Astrocyte (in vitro differentiated cells and primary cell): ENCODE results near the gene WNT7A.

Experiments
- EZH2 ChIP-seq: IDR thresholded peaks from 2 replicates; pipeline ENCODE4 v1.6.1; 2012; ENCODE audit warnings: mild to moderate bottlenecking, low read length, inconsistent platforms; ENCODE audit not compliant: insufficient read depth
- TF ChIP-seq, protein P1 (sequence below): IDR thresholded peaks from 2 replicates; pipeline ENCODE4 v1.5.1; 2011; ENCODE audit warnings: low read depth, mild to moderate bottlenecking, inconsistent platforms, low read length, moderate library complexity; ENCODE audit not compliant: insufficient read depth

DNA sequence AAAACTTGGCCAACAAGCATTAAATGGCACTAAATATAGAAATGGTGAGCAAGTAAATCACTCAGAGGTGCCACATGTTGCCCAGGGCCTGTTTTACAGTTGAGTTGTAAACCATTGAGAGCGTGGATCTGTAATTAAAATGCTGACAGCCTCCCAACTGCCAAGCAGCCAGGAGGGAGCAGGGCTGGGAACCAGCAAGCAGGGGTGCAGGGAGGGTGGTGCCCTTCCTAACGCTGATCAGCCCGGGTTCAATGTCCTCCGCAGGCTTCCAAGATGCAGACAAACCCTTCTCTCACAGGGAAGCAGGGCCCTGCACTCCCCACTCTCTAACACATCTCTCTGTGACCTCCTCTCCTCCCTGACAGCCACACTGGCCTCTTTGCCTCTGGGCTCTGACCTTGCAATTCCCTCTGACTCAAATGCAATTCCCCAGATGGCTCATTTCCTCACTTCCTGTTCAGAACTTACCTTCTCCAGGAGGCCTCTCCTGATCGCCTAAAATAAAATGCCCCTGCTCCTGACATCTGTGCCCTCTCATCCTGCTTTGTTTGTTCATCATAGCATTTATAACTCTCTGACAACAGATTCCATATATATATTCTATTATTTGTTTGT lies 40.0 kb downstream of the WNT7A start:
- TF ChIP-seq, protein P1, sequence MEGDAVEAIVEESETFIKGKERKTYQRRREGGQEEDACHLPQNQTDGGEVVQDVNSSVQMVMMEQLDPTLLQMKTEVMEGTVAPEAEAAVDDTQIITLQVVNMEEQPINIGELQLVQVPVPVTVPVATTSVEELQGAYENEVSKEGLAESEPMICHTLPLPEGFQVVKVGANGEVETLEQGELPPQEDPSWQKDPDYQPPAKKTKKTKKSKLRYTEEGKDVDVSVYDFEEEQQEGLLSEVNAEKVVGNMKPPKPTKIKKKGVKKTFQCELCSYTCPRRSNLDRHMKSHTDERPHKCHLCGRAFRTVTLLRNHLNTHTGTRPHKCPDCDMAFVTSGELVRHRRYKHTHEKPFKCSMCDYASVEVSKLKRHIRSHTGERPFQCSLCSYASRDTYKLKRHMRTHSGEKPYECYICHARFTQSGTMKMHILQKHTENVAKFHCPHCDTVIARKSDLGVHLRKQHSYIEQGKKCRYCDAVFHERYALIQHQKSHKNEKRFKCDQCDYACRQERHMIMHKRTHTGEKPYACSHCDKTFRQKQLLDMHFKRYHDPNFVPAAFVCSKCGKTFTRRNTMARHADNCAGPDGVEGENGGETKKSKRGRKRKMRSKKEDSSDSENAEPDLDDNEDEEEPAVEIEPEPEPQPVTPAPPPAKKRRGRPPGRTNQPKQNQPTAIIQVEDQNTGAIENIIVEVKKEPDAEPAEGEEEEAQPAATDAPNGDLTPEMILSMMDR: no peak
- no peak for TF ChIP-seq EZH2
